ENCODE results near the gene UBQLN1. TPM values are rescaled to one million over a fixed set of nuclear protein-coding genes. Genes with fewer than 3 reads are reported as not detected.

The UBQLN1 gene
- total RNA-seq, 1 donor from 2014 or later: 108 TPM

DNA sequence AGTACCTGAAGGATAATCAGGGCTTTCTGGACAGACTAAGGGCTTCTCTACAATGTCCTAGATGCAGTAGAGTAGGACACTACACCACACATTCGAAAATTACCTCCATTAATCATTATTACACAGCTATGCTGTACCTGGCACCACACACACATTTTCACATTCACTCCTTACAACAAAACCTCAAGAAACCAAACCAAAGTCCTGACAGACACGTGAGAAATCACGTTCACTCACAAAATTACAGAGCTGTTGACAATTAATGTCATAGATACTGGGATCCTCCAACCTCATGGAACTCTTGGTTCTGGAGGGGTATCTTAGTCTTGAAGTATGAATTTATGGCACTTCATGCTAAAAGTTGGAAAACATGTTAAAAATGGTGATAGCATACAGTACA lies 16.3 kb downstream of the UBQLN1 start:
- DNase-seq (ENCODE audit: low spot score): no peak

DNA sequence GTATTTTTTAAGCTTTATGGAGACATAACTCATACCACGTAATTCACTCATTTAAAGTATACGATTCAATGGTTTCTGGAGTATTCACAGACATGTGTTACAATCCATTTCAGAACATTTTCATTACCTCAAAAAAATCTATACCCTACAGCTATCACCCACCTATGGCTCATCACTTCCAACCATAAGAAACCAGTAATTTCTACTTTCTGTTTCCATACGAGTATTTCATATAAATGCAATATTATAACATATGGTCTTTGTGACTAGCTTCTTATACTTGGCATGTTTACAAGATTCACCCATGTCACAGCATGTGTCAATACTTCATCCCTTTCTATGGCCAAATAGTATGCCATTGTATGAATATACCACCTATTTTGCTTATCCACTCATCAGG lies 18.8 kb downstream of the UBQLN1 start:
- no peak for DNase-seq (ENCODE audit: low spot score)

DNA sequence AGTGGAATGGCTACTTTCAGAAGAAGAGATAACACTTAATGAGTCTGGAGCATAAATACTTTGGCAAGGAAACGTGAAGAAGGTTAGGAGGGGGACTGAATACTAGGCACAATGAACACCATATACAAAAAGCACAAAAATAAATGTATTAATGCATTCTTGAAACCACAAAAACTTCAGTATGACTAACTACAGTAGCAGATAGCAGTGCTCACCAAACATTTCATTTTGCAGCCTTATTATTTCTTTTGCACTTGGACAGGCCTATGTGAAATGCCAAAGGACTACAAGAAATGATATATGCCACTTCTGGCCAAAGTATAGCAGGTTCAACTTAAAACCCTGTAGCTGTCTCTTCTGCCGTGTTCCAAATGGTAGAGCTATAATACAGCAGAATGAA lies 26.3 kb downstream of the UBQLN1 start:
- no peak for DNase-seq (ENCODE audit: low spot score)

DNA sequence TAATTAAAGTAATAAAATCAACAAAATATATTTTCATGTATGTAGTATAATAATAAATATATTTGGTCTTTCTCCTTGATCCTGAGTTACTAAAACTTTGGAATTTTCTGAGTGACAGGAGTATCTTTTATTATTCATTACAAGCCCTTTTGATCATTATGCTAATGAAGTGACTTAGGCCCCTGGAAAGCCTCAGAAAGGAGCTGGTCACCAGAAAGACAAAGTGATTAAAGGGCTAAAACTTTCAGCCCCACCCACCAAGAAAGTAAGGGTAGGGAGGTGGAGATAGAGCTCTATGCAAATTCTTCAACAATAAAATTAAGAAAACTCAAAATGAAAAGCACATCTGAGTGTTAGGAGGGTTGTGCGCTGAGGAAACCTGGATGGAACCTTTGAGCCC lies 27.5 kb downstream of the UBQLN1 start:
- DNase-seq (ENCODE audit: low spot score): no peak

DNA sequence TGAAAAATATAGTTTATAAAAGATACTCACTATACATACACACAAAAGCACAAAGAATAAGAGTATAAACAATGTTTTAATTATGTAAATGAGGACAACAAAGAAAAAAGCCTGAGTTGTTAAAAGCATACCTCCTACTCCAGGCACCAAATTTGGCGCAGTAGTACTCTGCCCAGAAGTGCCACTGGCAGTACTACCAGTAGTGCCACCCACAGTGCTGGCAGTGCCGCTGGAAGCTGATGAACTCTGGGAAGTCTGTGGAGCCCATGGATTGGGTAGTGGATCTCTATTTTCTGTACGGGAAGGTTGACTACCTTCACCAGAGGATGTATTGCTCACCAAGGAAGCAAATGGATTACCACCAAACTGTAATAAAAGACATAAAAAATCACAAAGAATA lies 30.2 kb downstream of the UBQLN1 start:
- DNase-seq (ENCODE audit: low spot score): no peak

DNA sequence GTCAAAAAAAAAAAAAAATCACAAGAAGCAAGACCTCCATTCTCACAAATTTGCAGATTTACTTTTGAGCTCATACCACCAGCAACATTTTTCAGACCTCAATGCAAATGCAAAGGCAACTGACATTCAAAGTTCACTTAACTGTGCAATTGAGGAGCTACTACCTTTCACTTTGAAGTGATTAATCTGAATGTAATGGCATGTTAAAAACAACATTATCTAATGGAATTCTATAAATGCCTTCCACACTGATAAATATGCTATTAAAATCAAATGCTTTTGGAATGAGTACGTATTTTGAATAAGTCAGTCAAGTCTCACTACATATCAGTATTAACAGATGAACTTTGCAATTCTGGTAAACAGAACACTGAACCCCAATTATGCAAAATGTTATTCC lies 32.3 kb downstream of the UBQLN1 start:
- DNase-seq (ENCODE audit: low spot score): no peak

DNA sequence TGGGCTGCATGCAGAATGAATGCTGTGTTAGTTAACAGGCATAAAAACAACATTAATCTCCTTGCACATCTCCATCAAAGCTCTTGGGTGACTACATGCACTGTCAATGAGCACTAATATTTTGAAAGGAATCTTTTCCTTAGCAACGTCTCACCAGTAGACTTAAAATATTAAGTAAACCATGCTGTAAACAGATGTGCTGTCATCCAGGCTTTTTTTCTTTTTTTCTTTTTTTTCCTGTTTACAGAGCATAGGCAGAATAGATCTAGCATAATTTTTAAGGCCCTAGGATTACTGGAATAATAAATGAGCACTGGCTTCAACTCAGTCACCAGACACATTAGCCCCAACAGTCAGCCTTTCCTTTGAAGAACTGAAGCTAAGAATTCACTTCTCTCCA lies 36.3 kb downstream of the UBQLN1 start:
- no peak for DNase-seq (ENCODE audit: low spot score)

DNA sequence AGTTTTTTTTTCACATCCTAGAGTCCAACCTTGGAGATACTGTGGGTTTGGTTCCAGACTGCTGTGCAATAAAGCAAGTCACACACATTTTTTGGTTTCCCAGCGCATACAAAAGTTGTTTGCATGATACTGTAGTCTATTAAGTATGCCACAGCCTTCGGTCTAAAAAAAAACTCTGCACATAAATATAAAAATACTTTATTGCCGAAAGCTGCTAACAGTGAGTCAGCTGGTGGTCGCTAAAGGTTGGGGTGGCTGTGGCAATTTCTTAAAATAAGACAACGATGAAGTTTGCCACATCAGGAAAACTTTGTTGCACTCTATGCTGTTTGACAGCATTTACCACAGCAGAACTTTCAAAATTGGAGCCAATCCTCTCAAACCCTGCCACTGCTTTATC lies 37.4 kb downstream of the UBQLN1 start:
- DNase-seq (ENCODE audit: low spot score): no peak

DNA sequence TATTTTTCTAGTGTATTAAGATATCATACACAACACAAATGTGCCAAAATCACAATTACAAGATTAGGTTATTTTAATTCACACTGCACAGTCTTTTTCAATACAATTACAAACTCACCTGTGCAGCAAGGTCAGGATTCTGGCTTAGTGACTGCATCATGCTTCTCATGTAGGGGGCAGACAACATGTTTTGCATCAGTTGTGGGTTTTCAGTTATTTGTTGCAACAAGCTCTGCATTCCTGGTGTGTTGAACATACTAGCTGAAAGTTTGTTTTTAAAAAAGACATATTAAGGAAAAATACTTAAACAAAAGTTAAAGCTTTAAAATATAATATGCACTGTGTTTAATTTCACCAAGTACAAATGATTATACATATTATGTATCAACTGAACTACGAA lies 38.7 kb downstream of the UBQLN1 start:
- no peak for DNase-seq (ENCODE audit: low spot score)

DNA sequence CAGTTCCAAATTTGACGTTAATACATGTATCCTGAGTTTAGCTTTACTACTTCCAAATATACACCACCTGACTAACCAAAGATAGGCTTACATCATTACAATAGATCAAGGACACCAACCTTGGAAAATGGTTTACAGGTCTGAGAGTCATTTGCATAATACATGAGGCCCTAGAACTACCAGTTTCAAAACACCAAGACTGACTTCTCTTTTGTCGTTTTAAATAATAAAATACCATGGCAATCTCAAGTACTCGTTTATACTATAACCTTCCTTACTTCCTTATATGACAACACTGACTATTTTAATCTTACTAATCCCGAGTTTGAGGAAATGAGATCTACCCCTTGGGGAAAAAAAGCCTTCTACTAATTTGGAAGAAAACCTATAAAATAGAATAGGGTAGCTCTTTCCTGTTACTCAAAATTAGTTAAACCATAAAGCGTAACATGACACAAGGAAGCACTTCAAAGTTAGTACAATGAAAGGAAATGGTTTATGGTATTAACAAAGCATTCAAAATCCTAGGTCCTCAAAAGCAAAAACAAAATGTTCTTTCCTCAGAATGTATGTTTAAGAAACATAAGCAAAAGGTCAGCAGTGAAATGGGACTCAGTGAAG lies 42.1 kb downstream of the UBQLN1 start:
- DNase-seq (ENCODE audit: low spot score): no peak

DNA sequence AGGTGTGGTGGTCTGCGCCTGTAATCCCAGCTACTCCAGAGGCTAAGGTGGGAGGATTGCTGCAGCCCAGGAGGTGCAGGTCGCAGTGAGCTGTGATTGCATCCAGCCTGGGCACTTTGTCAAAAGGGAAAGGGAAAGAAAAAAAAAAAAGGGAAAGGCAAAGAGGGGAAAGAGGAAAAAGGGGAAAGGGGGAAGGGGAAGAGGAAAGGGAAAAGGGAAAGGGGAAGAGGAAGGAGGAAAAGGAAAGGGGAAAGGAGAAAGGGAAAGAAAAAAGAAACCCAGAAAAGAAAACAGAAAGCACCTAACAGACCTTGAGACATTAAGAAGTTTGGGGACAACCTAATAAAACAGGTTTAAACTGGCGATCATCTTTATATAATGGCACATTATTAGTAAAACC lies 44.8 kb downstream of the UBQLN1 start:
- no peak for DNase-seq (ENCODE audit: low spot score)

DNA sequence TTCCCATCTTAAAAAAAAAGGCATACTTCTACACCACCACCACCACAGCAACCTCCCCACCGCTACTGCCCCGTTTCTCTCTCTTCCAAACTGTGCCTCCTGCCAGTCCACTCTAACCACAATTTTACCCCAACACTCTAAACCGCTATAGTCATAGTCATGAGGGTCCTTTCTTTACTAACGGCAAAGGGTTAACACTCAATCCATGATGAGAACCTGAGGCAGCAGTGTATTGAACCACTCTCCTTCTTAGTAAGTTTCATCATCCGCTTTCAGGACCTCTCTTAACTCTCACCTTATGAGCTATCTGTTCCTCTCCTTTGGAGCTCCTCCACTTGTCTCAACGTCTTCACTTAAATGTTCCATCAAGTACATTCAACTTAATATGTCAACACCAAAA lies 50.8 kb downstream of the UBQLN1 start:
- no peak for DNase-seq (ENCODE audit: low spot score)

DNA sequence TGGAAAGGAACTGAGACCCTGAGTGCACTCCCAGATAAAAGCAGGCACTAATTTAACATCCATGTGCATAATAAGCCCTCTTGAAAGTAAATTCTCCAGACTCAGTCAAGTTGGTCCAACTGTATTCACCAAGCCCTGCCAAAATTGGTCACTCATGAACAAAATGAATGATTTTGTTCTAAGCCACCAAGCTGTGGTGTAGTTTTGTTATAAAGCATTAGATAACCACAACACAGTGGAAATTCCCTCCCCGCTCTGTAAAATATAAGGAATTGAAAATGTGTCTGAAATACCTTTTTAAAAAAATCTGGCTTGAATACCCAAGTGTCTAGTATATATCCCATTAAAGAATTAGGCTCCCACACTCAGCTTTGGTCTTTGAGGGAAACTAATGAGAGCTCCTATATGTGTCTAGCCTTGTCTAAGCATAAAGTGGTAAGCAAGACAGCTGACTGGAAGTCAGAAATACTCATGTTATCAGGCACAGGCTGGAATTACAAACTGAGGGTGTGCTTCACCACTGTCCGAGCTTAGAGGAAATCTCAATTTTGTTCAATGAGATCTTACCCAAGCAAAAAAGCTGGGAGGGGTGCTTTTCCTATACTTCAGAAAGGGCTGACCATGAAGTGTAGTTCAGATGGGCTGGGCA lies 51.6 kb downstream of the UBQLN1 start:
- no peak for DNase-seq (ENCODE audit: low spot score)

DNA sequence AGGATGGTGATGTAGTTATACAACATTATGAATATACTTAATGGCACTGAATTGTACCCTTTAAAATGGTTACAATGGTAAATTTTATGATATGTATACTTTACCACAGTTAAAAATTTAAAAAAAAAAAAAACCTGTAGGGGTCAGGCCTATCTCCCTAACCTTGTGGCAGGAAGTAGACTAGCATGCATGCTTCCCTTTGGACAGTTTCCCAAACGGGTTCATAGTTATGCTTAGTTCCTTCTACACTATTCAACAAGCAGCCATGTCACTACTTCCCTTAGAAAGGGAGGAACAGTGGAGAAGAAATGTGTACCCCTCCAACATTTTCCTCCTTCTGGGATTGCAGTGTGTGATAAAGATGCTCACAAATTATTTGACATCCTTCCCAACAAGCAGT lies 52.3 kb downstream of the UBQLN1 start:
- no peak for DNase-seq (ENCODE audit: low spot score)

DNA sequence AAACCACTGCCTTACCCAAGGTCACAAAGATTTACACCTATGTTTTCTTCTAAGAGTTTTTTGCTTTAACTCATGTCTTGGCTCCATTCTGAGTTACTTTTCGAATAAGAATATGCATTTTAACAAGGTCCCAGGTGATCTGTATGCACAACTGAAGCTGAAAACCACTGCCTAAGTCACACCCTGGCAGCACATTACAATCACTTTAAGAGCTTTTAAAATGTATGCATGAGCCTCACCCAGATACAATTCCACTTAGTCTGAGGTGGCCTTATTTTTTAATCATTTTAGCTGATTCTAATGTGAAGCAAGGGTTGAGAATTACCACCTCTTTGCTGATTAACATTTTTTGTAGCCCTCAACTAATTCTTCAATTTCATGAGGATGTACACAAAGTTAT lies 55.3 kb downstream of the UBQLN1 start:
- no peak for DNase-seq (ENCODE audit: low spot score)

DNA sequence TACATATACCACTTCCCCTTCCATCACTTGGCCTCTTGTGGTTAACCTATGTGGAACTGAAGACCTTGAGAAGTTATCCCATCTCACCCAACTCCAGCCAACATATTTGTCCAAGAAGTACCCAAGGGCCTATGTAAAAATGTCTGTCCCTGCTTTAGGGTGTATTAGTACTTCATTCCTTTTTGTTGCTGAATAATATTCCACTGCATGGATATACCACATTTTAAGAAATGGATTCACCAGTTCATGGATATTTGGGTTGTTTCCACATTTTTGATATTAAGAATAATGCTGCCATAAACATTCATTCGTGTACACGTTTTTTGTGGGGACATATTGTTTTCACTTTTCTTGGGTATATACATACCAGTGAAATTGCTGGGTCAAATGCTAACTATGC lies 56.2 kb downstream of the UBQLN1 start:
- no peak for DNase-seq (ENCODE audit: low spot score)

DNA sequence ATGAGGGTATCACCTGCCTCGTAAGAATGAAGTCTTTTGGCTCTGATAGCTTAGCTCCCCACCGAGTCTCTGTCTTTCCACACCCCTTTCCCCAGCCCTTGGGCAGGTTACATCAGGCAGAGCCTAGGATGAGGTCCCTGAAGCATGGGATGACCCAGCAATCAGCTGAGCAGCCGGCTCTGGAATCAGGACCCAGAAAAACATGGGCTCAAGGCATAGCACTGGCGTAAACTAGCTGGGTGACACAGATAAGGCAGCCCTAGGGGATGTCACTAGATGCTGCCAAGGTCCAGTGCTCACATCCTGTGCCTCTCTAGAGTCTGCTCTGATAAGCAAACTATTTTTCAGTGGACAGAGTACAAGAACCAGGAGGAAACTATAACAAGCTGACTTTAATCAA lies 58.2 kb downstream of the UBQLN1 start:
- no peak for DNase-seq (ENCODE audit: low spot score)

DNA sequence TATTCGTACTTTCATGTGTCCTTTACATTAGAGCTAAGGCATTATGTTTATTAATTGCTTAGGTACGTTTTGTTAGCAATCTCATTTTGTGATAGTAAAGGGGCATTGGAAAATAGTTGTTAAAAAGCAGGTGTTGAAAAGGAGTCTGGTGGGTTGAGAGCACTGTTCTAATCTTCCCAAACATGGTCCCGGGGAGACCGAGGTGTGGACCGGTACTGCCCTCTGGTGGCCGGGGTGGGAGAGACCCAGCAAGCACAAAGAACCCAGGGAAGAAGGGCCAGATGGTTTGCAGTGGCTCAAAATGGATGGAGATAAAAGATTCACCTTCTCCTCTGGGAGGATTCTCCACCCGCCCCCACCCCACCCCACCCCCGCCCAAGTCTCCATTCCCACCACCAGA lies 58.7 kb downstream of the UBQLN1 start:
- peak; percentile 32 for DNase-seq (ENCODE audit: low spot score)

DNA sequence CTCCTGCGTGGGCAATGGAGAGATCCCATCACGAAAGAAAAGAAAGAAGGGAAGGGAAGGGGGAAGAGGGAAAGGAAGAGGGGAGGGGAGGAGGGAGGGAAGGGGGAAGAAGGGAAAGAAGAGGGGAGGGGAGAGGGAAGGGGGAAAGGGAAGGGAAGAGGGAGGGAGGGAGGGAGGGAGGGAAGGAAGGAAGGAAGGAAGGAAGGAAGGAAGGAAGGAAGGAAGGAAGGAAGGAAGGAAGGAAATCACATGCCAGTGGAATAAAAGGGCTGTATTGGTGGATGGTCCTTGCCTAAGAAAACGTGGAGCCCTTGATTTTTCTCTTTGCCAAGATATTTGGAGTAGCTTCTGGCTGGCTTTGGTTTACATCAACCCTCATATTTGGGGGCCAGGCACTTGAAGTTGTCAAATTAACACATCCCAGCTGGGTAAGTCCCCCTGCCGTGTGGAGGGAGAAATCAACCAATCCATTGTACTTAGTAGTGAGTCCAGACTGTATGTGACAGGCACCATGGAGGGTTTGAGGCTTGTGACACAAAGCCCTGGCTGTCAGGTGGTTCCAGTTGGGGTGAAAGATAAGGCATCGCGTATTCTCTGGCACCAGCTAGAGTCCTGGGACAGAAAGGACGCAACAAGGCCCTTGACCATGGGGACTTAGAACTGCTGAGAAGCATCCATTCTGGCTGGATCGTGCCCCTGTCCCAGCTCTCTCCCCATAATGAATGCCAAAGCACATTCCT lies 61.1 kb downstream of the UBQLN1 start:
- DNase-seq (ENCODE audit: low spot score): no peak

DNA sequence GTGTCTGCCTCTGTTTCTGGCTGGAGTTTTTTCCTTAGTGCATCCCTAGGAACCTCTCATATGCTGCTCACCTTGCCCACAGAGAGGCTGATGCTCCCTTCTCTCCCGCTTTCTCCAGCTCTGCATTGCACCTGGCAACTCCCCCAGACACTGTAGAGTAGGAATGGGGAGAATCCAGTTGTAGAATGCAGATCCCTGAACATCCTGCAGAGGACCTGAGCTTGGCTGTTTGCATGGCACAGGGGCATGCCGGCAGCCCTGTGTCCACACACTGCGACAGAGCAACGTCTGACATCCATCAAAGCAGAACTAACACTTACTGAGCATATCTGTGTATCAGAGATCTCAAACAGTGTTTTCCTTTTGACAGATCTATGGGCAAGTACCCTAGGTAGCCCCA lies 65.0 kb downstream of the UBQLN1 start:
- DNase-seq (ENCODE audit: low spot score): no peak

DNA sequence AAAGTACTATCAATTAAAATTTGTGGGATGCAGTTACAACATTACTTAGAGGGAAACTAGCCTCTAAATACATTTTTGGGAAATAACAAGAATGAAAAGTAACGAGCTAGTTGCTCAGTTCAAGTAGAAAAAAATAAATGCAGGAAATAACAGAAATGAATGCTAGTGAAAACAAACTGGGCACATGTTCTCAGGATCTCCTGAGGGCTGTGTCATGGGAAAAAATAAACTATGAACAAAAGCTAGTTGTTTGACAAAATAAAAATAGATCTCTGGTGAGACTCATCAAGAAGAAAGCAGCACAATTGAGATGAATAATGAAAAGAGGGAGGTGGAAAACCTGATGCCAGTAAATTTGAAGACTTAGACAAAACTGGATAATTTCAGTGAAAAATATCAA lies 68.5 kb downstream of the UBQLN1 start:
- DNase-seq (ENCODE audit: low spot score): no peak

DNA sequence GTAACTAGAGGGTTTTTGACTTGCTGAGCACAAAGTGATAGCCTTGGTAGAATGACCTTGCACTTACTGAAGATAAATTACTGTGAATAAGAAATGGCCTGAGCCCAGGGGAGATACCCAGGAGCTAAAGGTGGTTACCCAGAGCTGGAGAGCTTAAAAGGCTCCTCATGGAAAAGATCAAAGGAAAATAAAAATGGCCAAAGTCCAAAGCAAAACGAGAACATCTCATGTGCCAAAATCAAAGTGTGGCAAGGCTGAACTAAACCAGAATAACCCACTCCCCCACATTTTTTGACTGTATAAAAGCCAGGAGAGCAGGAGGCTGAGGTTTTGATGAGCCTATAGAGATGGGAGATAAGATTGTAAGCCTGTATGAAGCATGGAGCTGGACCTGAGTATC lies 70.4 kb downstream of the UBQLN1 start:
- DNase-seq (ENCODE audit: low spot score): no peak

DNA sequence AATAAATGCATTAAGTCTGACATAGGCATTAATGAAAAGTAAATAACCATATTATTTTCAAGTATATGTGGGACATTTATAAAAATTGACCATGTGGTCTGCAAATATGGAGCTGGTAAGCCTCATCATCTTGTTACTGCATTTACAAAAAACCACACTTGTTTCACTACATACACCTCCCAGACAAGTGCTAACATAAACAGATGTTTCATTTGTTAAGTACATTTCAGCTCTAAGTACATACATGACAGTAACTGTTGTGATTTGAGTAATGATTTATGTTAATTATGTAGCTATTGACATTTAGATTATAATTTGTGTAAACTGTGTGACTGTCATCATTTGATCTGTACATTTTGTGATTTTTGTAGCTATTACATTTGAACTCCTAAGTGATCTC lies 70.9 kb downstream of the UBQLN1 start:
- DNase-seq (ENCODE audit: low spot score): no peak
